HG03095 (cell line): ENCODE data around the gene SFSWAP.
"Not testable (repeated sequence)": the region's sequence is repeated elsewhere in the genome, so short reads cannot be mapped to it uniquely, and the experiment has no call there.

Source experiments
- ATAC-seq: cut with Tn5 transposase; IDR thresholded peaks from one replicate; pipeline ENCODE4 v1.9.1; 2021; ENCODE audit warnings: moderate library complexity; ENCODE audit not compliant: unreplicated experiment

Gene SFSWAP

DNA sequence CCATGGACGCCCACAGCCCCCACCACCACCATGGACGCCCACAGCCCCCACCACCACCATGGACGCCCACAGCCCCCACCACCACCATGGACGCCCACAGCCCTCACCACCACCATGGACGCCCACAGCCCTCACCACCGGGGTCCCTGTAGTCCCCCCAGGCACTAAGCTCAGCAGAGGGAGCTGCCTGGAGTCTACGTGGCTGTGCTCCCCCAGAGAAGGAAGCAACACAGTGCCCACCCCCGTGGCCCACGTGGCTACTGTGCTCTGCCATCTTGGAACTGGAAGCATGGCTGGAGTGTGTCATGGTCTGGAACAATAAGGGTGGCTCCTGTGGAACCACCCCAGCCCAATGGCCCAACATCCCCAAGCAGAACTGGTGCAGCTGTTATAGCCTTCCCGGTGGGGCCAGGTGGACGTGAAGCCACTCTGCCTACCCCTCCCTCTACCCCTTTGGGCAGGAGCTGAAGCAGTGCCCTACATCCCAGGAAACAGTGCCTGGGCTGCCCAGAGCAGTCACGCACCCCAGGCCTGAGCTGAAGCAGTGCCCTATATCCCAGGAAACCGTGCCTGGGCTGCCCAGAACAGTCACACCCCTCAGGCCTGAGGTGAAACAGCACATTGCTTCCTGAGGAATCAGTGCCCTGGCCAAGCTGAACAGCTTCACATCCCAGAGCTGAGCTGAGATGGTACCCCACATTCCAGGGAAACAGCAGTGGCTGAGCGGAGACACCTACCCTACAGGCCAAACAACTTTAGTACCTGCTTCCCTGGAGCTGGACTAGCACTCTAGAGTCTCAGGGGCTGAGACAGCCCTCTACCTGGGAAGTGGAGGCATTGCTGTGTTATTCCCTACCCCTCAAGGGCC lies 9.0 kb upstream of the SFSWAP start:
- no peak for ATAC-seq

DNA sequence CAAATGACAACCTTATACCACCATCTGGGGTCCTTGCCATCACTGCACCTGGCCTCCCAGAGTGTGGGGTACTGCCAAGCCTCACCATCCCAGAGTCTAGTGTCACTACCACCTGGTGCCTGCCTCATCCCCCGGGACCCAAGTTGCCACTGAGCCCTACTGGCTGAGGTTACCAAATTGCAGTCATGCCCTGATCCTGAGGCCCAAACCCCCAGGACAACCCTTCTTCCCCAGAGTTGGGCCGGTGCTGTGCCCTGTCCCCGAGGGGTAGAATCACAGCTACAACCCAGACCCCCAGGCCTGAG lies 8.4 kb upstream of the SFSWAP start:
- no peak for ATAC-seq

- no peak for ATAC-seq
These were observed 7.7 kb upstream of the SFSWAP start for GRCh38 chr12:131703161-131703560.

GRCh38 chr12:131704509-131704908 lies 6.4 kb upstream of the SFSWAP start:
- no peak for ATAC-seq

GRCh38 chr12:131706709-131707108 lies 4.2 kb upstream of the SFSWAP start:
- not testable (repeated sequence) for ATAC-seq

DNA sequence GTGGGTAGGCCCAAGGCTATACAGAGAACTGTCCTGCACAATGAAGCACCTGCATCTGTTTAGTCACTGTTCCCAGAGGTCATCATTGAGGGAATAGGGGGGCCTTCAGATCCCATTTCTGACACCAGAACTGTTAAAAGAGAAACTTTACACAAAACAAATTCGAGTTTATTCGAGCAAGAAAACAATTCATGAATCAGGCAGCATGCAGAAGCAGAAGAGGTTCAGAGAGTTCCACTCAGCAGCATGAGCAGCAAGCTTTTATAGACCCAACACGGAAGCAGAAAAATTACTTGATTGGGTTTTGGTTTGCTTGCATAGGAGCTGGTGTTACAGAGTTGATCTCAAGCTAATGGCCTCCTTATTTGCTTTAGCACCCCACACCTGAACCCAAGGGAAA lies 1.7 kb upstream of the SFSWAP start:
- no peak for ATAC-seq

GRCh38 chr12:131711551-131712205 lies 788 bp downstream of the SFSWAP start:
- no peak for ATAC-seq

- no peak for ATAC-seq
These were observed 2.5 kb downstream of the SFSWAP start for GRCh38 chr12:131713349-131713748.

DNA sequence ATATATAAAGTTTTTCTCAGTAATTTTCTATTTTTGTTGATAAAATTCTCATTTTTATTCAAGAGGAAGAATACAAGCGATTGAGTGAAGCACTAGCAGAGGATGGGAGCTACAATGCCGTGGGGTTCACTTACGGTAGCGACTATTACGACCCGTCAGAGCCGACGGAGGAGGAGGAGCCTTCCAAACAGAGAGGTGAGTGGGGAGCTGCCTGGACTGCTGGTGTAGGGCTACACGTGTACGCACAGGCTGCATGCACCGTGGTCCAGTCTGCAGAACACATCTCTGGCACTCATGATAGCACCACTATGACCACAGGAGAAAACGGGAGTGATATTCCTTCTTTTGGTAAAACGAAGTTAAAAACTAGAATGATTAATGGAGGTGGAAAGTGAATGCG lies 3.9 kb downstream of the SFSWAP start:
- ATAC-seq, result no peak

- ATAC-seq, result no peak
These were observed 5.4 kb downstream of the SFSWAP start for GRCh38 chr12:131716282-131716681.

GRCh38 chr12:131720241-131720640 lies 9.4 kb downstream of the SFSWAP start:
- ATAC-seq, result no peak

GRCh38 chr12:131720921-131721320 lies 10.0 kb downstream of the SFSWAP start:
- no peak for ATAC-seq

DNA sequence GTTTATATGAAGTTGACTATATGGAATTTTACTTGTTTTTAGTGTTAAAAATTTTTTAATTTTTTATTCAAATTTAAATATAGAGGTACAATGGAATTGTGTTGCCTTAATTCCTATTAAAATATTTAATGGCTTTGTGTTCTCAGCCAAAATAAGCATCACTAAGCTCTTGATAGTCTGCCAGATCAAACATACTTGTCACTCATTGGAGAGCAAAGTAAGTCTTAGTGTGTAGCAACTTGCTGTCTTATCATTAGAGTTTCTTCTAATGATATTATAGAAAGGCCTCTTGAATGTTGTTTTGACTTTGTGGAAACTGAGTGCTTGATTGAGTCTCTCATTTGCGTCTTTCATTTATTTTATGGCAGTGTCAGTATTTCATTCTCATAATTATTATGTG lies 10.7 kb downstream of the SFSWAP start:
- ATAC-seq, result no peak

DNA sequence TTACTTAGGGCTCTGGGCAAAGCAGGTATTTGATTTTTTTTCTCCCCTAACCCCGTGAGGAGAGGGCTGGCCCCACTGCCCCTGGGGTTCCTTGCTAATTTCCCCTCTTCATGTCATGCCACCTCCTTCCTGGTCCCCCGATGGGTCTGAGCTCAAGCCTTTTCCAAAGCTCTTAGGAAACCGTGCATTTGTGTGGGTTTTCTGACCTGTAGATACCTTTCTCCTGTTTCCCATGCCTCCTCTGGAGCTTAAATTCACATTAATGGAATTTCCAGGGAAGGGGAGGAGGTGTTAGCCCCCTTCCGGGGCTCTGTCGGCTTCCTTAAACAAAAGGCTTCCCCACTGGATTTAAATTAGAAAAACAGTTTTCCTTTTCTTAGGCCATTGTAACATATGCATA lies 12.6 kb downstream of the SFSWAP start:
- ATAC-seq, result no peak

DNA sequence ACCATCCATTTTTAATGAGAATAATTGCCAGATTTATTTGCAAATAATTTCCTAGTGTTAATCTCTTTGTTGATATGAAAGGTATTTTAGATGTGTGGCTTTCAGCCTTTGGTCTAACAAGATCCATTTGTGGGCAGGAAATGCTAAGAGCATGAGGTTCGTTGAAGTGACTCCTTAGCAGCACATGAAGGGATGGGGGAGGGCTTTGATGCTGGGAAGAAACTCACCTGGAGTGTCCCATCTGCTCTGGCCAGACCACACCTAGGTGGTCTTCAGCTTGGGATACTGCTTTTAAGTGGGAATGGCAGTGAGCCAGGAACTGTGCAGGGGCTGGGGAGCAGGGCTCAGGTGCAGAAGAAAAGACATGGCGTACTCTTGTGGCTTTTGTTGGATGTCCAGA lies 13.6 kb downstream of the SFSWAP start:
- ATAC-seq, result no peak

GRCh38 chr12:131725503-131725902 lies 14.6 kb downstream of the SFSWAP start:
- ATAC-seq, result no peak

DNA sequence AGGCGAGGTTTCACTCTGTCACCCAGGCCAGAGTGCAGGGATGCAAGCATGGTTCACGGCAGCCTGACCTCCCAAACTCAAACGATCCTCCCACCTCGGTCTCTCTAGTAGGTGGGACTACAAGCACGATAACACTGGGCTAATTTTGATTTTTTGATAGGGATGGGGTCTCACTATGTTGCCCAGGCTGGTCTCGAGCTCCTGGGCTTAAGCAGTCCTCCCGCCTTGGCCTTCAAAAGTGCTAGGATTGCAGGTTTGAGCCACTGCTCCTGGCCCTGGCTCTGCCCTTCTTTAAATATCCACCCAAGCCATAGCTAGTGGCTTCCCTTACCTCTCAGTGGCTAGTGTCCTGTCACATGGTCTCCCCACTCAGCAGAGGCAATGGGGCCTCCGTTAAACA lies 17.8 kb downstream of the SFSWAP start:
- no peak for ATAC-seq

DNA sequence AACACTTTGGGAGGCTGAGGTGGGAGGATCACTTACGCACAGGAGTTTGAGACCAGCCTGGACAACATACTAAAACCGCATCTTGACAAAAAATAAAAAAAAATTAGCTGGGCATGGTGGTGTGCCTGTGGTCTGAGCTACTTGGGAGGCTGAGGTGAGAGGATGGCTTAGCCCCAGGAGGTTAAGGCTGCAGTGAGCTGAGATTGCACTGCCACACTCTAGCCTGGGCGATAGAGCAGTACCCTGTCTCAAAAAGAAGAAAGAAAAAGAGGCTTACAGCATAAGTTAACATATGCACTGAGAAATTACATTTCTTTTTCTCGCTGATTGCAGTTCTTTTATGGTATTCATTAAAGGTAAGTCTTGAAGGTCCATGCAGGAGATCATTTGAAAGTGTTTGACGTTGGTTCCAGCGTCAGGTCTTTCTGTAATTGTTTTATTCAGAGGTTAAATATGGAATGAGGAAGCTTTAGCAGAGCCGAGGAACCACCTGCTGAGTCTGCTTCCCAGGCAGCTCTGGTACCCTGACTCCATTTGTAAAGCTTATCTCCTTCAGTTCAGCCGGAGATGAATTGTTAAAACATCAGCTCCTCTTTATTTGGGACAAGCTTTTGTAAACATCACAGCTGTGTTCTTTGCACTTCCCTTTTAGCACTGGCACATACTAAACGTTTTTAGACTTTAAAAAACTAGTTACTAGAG lies 18.5 kb downstream of the SFSWAP start:
- no peak for ATAC-seq

DNA sequence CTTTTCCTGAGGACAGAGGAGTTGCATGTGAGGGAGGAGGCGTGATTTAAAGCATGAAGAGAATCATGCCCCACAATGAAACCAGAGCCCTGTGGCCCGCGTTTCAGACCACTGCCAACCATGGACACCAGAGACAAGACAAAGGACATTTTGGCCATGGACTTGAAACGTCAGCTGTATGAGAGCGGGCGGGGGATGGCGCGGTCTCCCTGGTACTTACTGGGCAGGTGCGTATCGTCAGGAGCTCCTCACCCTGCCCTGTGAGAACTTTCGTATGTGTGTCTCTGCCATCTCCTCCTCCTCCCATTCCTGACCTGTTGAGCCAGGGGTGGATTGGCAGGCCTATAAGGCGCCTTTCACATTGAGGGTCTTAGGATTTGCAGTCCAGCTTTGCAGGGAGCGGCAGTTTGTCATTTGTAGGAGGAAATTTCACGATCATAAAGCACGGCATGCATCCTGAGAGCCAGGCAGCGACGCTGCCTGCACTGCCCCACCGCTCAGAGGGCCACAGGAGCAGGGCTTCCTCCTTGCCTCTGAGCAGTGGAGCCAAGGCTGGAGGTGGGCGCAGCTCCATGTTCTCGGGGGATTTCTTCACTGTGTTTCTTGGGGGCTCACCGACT lies 22.2 kb downstream of the SFSWAP start:
- ATAC-seq, result no peak

DNA sequence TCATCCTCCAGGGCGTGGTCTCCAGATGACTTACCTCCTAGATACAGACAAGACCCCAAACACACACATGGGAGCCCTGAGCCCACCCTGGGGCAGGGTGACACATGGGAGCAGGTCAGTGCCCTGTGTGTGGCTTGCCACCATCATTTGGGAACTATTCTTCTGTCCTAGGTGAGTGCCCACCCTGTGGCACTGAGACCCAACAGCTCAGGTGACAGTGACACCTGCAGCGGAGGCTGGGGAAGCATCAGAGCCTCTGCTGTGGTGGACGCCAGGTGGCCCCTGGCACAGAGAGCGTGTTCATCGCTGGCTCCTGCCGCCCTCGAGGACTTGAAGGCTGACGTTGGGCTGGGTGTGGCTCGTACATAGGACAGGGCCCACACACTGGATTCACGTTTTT lies 23.0 kb downstream of the SFSWAP start:
- ATAC-seq, result no peak

DNA sequence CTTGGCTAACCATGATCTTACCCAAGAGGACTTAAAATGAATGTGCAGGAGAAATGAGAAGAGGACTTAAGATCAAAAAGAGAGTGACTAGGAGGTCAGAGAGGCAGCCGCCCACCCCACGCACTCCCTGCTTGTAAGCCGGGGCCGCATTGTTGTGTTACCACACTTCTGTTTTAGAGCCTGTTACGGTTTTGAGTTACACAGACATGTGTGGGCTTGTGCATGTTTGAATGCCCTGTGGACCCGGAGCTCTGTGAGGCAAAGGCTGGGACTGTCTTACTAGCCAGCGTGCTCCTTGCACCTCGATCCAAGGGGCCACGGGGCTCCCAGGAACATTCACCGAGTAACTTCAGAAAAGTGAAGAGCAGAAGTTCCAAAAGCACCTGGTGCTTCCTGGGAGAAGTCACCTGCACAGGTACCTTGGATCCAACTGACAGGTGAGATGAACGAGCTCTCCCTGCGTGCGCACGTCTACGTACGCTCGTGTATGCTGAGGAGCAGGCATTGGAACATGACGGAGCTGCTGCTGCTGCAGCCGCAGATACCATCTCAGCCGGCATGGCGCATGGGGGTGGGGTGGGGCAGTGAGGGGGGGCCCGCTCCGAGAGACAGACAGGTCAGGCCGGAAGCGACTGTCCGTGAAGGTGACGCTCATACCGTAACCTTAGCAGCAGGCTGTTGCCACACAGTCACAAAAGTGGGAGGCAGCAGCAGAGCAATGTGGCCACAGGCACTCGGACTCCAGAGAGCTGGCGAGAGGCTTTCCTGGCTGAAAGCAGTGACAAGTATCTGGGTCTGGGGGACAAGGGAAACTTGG lies 23.7 kb downstream of the SFSWAP start:
- ATAC-seq, result no peak
